ENCODE measurements around the gene OR1N2. TPM values are rescaled to one million over a fixed set of nuclear protein-coding genes. Genes with fewer than 3 reads are reported as not detected.
"Not testable (repeated sequence)": the region's sequence is repeated elsewhere in the genome, so short reads cannot be mapped to it uniquely, and the experiment has no call there.

OR1N2 gene, protein sequence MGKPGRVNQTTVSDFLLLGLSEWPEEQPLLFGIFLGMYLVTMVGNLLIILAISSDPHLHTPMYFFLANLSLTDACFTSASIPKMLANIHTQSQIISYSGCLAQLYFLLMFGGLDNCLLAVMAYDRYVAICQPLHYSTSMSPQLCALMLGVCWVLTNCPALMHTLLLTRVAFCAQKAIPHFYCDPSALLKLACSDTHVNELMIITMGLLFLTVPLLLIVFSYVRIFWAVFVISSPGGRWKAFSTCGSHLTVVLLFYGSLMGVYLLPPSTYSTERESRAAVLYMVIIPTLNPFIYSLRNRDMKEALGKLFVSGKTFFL
- total RNA-seq (not detected), polyA plus RNA-seq (not detected)
- long read RNA-seq, donor 1 = 0 reads
- long read RNA-seq, donor 2 = 0 reads
- long read RNA-seq, donor 3 = 0 reads
- long read RNA-seq, donor 4 = 0 reads

DNA sequence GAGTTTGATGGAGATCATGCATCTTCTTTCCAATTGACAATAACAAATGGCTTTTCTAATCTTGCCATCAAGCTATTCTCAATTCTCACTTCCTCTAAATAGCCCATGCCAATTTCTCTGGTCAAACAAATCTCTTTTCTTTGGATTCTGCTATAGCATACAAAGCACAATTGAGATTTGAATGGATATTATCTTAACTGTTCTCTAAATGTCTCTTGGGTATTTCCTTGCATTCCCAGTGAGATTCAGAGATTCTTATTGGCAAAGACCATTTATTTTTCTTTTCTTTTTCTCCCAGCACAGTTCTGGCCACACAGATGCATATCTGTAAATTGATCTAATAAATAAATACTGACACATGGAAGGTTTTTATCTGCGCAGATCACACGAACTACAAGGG is at the start of gene OR1N2:
Gene OR1N2 (plus strand): TSS at position 301 of the 400 bp plus-strand sequence. CDS start 100 bp downstream, outside the sequence.
- DNase-seq (no peak), ATAC-seq (no peak)
- Histone ChIP-seq H3K27me3 (ENCODE audit: control insufficient read depth, insufficient read depth) (no peaks in the 10 kb centered on the region), H3K4me1 (ENCODE audit: control insufficient read depth, insufficient read depth, low read length) (no peaks in the 10 kb centered on the region), H3K9me3 (ENCODE audit: control insufficient read depth, low read length) (peaks cover 3% of the 10 kb centered on the region), H3K27ac (ENCODE audit: low read length) (no peak within 1 kb of the TSS), H3K4me3 (ENCODE audit: low read length) (no peak within 1 kb of the TSS)
- WGBS = 65% methylated on average over 2 of the region's 2 CpGs
- intact Hi-C loops (cut with DNase I) = no loop called here

DNA sequence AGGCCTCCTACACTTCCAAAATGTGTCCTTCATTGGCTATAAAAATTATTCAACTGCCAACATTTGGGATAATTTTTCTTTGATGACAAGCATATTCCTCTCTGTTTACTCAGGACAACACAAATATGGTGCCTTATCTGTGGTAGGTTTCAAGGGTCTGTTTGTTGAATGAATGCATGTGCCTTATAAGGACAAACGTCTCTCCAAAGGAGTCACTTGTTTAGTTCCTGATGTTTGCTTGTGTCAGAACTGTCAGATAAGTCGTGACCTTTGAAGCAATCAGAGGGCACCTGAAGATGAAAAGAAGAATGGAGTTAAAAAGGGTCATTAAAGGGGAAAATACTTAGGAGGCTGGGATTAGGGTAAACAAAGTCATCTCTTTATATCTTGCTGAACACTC is 45.9 kb upstream of the OR1N2 start:
- no peak overlapping the region for H3K4me3 ChIP-seq (ENCODE audit: low read length)
- no peak for ATAC-seq
- H3K27me3 ChIP-seq (ENCODE audit: control insufficient read depth, insufficient read depth) = no peaks in the 10 kb centered on the region
- no peak overlapping the region for H3K27ac ChIP-seq (ENCODE audit: low read length)
- no peaks in the 10 kb centered on the region for H3K9me3 ChIP-seq (ENCODE audit: control insufficient read depth, low read length)
- WGBS = 44% methylated on average over 2 of the region's 2 CpGs
- H3K4me1 ChIP-seq (ENCODE audit: control insufficient read depth, insufficient read depth, low read length) = no peaks in the 10 kb centered on the region
- intact Hi-C loops (cut with DNase I) = no loop called here
- DNase-seq = no peak

DNA sequence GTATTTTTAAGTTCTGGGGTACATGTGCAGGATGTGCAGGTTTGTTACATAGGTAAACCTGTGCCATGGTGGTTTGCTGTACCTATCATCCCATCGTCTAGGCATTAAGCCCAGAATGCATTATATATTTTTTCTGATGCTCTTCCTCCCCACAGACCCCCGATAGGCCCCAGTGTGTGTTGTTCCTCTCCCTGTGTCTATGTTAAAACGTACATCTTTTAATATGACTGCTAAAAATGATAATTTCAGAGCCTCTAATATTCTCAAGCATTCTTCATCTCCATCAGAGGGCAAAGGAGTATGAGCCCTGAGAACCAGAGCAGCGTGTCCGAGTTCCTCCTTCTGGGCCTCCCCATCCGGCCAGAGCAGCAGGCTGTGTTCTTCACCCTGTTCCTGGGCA is 42.4 kb upstream of the OR1N2 start, which contains the start of gene OR1J2:
Gene OR1J2 (plus strand): TSS at position 301 of the 400 bp plus-strand sequence. CDS start 0 bp downstream, at position 301.
- no peaks in the 10 kb centered on the region for H3K4me1 ChIP-seq (ENCODE audit: control insufficient read depth, insufficient read depth, low read length)
- no peak within 1 kb of the TSS for H3K27ac ChIP-seq (ENCODE audit: low read length)
- intact Hi-C loops (cut with DNase I) = no loop called here
- H3K27me3 ChIP-seq (ENCODE audit: control insufficient read depth, insufficient read depth) = no peaks in the 10 kb centered on the region
- ATAC-seq (no peak), DNase-seq (no peak)
- 79% methylated on average over 6 of the region's 6 CpGs for WGBS
- no peak within 1 kb of the TSS for H3K4me3 ChIP-seq (ENCODE audit: low read length)
- H3K9me3 ChIP-seq (ENCODE audit: control insufficient read depth, low read length) = no peaks in the 10 kb centered on the region

DNA sequence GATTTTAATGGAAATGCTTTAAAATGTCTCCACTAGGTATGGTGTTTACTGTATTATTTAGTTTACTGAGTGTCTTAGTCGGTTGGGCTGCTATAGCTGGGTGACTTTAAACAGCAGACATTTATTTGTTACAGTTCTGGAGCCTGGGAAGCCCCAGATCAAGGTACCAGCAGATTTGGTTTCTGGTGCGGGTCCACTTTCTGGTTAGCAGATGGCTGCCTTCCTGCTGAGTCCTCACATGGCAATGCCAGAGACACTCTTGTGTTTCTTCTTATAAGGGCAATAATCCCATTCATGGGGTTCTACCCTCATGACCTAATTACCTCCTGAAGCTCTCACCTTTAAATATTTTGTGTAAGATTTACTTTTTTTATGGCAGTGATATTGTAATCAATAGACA is 34.7 kb upstream of the OR1N2 start:
- no peaks in the 10 kb centered on the region for H3K27me3 ChIP-seq (ENCODE audit: control insufficient read depth, insufficient read depth)
- H3K4me3 ChIP-seq (ENCODE audit: low read length) = no peak overlapping the region
- H3K4me1 ChIP-seq (ENCODE audit: control insufficient read depth, insufficient read depth, low read length) = no peaks in the 10 kb centered on the region
- no peaks in the 10 kb centered on the region for H3K9me3 ChIP-seq (ENCODE audit: control insufficient read depth, low read length)
- 61% methylated on average over 2 of the region's 2 CpGs for WGBS
- DNase-seq (no peak), ATAC-seq (no peak)
- intact Hi-C loops (cut with DNase I) = no loop called here
- H3K27ac ChIP-seq (ENCODE audit: low read length) = no peak overlapping the region

DNA sequence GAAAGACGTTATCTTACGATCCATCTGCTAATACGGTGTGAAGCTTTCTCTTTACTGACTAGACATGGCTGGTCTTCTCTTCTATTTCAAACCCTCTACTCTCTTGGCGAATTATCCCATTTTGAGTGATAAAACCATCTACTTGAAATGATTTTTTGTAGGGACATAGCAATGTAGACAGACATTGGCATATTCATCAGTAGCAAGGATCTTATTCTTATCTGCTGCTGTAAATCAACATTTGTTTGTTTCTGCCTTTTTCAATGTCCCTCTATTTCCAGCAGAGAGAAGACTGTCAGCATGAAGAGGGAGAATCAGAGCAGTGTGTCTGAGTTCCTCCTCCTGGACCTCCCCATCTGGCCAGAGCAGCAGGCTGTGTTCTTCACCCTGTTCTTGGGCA is 34.1 kb upstream of the OR1N2 start, which contains the start of gene OR1J4:
Gene OR1J4 (plus strand): TSS at position 301 of the 400 bp plus-strand sequence. CDS start 0 bp downstream, at position 301.
- ATAC-seq (no peak), DNase-seq (no peak)
- WGBS = 71% methylated on average over 4 of the region's 4 CpGs
- H3K27me3 ChIP-seq (ENCODE audit: control insufficient read depth, insufficient read depth) = no peaks in the 10 kb centered on the region
- no peak within 1 kb of the TSS for H3K27ac ChIP-seq (ENCODE audit: low read length)
- H3K4me3 ChIP-seq (ENCODE audit: low read length) = no peak within 1 kb of the TSS
- intact Hi-C loops (cut with DNase I) = no loop called here
- H3K9me3 ChIP-seq (ENCODE audit: control insufficient read depth, low read length) = no peaks in the 10 kb centered on the region
- H3K4me1 ChIP-seq (ENCODE audit: control insufficient read depth, insufficient read depth, low read length) = no peaks in the 10 kb centered on the region

DNA sequence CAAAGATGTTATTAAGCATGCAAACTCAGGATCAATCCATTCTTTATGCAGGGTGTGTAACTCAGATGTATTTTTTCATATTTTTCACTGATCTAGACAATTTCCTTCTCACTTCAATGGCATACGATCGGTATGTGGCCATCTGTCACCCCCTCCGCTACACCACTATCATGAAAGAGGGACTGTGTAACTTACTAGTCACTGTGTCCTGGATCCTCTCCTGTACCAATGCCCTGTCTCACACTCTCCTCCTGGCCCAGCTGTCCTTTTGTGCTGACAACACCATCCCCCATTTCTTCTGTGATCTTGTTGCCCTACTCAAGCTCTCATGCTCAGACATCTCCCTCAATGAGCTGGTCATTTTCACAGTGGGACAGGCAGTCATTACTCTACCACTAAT is 33.5 kb upstream of the OR1N2 start:
- ATAC-seq = no peak
- WGBS = 91% methylated on average over 3 of the region's 3 CpGs
- Histone ChIP-seq H3K27me3 (ENCODE audit: control insufficient read depth, insufficient read depth) (no peaks in the 10 kb centered on the region), H3K4me1 (ENCODE audit: control insufficient read depth, insufficient read depth, low read length) (no peaks in the 10 kb centered on the region), H3K4me3 (ENCODE audit: low read length) (no peak overlapping the region), H3K27ac (ENCODE audit: low read length) (no peak overlapping the region), H3K9me3 (ENCODE audit: control insufficient read depth, low read length) (no peaks in the 10 kb centered on the region)
- DNase-seq = no peak
- intact Hi-C loops (cut with DNase I) = no loop called here

DNA sequence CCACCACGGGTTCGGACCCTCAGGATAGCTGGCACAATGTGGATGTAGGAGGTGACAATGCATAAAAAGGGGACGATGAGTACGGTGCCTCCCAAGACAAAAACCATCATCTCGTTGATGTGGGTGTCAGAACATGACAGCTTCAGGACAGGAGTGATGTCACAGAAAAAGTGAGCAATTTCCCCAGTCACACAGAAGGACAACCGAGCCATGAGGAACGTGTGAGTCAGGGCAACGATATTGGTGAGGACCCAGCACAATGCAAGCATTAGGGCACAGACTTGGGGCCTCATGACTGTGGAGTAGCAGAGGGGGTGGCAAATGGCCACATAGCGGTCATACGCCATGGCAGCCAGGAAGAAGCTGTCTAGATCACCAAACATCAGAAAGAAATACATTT is 26.3 kb upstream of the OR1N2 start:
- intact Hi-C loops (cut with DNase I) = no loop called here
- 84% methylated on average over 10 of the region's 10 CpGs for WGBS

DNA sequence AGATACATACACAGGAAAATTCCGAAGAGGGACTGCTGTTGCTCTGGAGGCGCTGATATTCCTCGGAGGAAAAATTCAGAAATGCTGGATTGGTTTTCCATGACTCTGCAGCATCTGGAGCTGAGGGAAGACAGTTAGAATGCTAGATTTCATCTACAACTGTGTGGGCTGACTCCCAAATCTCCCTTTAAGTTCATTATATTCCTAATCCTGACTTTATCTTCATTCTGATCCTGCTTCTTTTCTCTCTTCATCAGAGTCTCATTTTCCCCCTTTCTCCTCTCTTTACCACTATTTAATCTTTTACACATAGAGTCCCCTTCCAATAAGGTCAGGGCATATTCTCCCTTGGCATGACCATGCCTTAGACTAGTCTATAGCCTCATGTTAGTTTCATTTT is 25.7 kb upstream of the OR1N2 start, which contains the start of gene OR1N1:
Gene OR1N1 (minus strand): TSS at position 101 of the 400 bp plus-strand sequence. CDS start 0 bp downstream, at position 101.
- WGBS = 92% methylated on average over 3 of the region's 3 CpGs
- Histone ChIP-seq H3K27me3 (ENCODE audit: control insufficient read depth, insufficient read depth) (no peaks in the 10 kb centered on the region), H3K4me3 (ENCODE audit: low read length) (no peak within 1 kb of the TSS), H3K4me1 (ENCODE audit: control insufficient read depth, insufficient read depth, low read length) (no peaks in the 10 kb centered on the region), H3K27ac (ENCODE audit: low read length) (no peak within 1 kb of the TSS), H3K9me3 (ENCODE audit: control insufficient read depth, low read length) (no peaks in the 10 kb centered on the region)
- ATAC-seq (no peak), DNase-seq (no peak)
- intact Hi-C loops (cut with DNase I) = no loop called here

More for the DNA sequence above, 26.3 kb upstream of the OR1N2 start:
- H3K9me3 ChIP-seq (ENCODE audit: control insufficient read depth, low read length) = no peaks in the 10 kb centered on the region
- no peak for DNase-seq
- no peak overlapping the region for H3K4me3 ChIP-seq (ENCODE audit: low read length)
- H3K27me3 ChIP-seq (ENCODE audit: control insufficient read depth, insufficient read depth) = no peaks in the 10 kb centered on the region
- H3K4me1 ChIP-seq (ENCODE audit: control insufficient read depth, insufficient read depth, low read length) = no peaks in the 10 kb centered on the region
- H3K27ac ChIP-seq (ENCODE audit: low read length) = no peak overlapping the region
- no peak for ATAC-seq

DNA sequence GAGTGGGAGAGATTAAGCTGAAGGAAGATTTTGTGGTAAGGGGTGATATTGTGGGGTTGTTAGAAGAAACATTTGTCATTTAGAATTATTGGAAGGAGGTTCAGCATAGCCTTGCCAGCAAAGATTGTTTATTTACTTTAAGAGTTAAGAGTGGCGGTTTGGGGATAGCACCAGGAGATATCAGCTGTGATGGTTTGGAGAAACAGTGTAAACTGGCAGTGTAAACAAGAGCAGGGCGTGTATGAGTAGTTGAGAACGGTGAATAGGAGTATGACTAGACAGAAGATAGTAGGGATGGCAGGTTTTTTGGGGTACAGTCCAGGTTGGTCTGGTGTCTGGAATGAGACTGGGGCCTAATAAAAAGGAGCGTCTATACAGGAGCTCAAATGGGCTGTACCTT is 21.8 kb upstream of the OR1N2 start:
- H3K27ac ChIP-seq (ENCODE audit: low read length); DNase-seq; H3K9me3 ChIP-seq (ENCODE audit: control insufficient read depth, low read length); H3K4me3 ChIP-seq (ENCODE audit: low read length); H3K27me3 ChIP-seq (ENCODE audit: control insufficient read depth, insufficient read depth); intact Hi-C loops (cut with DNase I); H3K4me1 ChIP-seq (ENCODE audit: control insufficient read depth, insufficient read depth, low read length); ATAC-seq: not testable (repeated sequence)
- 62% methylated on average over 4 of the region's 4 CpGs for WGBS

DNA sequence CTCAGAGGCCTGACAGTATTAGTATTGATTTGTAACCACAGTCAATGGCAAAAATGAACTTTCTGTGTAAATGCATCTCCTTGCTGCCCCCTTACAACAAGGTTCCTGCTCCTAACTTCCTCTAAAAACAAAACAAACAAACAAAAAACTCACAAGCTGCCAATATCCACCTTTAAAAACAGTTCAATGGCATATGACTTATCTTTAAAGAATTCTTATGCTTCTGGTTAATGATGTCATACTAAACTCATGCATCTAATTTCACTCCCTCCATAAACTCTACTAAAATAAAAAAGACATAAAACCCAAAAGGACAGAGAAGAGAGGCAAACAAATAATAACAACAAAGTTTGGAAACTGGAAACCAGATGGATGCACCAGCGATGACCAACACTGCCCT is 16.8 kb upstream of the OR1N2 start:
- Histone ChIP-seq H3K27me3 (ENCODE audit: control insufficient read depth, insufficient read depth) (no peaks in the 10 kb centered on the region), H3K4me3 (ENCODE audit: low read length) (no peak overlapping the region), H3K9me3 (ENCODE audit: control insufficient read depth, low read length) (no peaks in the 10 kb centered on the region), H3K27ac (ENCODE audit: low read length) (no peak overlapping the region), H3K4me1 (ENCODE audit: control insufficient read depth, insufficient read depth, low read length) (no peaks in the 10 kb centered on the region)
- ATAC-seq (no peak), DNase-seq (no peak)
- 98% methylated on average over 1 of the region's 1 CpG for WGBS
- intact Hi-C loops (cut with DNase I) = no loop called here

DNA sequence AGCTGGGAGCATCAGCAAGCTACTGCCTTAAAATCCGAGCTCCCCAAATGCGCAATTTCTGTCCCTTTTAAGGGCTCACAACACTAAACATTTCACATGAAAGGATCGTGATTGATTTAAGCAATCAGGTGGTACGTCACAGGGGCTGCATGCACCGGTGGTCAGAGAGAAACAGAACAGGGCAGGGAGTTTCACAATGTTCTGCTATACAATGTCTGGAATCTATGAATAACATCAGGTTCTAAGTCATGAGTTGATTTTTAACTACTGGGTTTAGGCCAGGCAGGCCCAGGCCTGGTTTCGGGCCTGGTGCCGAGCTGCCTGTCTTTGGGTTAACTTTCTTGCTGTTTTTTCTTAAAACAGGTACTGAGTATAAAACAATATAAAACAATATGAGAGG is 15.8 kb upstream of the OR1N2 start:
- ATAC-seq; intact Hi-C loops (cut with DNase I); H3K4me1 ChIP-seq (ENCODE audit: control insufficient read depth, insufficient read depth, low read length): not testable (repeated sequence)

More for the DNA sequence above, 15.8 kb upstream of the OR1N2 start:
- not testable (repeated sequence) for H3K27ac ChIP-seq (ENCODE audit: low read length); H3K27me3 ChIP-seq (ENCODE audit: control insufficient read depth, insufficient read depth); DNase-seq; H3K9me3 ChIP-seq (ENCODE audit: control insufficient read depth, low read length); H3K4me3 ChIP-seq (ENCODE audit: low read length)
- WGBS = 67% methylated on average over 7 of the region's 7 CpGs

Data from right cardiac atrium (tissue), 5 donors.